Measurements from ENCODE around the gene LY86. TPM values are rescaled to one million over a fixed set of nuclear protein-coding genes. Genes with fewer than 3 reads are reported as not detected.

LY86 gene
- polyA plus RNA-seq, 1 donor from 2014 or later = not detected

DNA sequence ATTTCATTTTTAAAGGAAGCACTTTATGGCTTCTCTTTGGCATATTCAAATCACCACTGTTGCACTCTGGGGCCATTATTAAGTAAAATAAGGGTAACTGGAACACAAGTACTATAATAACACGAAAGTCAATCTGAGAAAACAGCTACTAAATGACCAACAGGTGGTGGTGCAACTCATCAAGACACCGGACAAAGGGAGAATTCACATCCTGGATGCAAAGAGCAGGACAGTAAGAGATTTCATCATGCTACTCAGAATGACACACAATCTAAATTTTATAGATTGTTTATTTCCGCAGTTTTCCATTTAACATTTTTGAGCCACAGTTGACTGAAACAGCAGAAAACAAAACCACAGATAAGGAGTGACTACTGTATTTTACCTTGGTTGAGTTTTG is 27.6 kb upstream of the LY86 start:
- no peak overlapping the region for H3K4me3 ChIP-seq (ENCODE audit: low read length)
- H3K36me3 ChIP-seq (ENCODE audit: insufficient read depth, low read length) = no peaks in the 10 kb centered on the region
- no peak overlapping the region for H3K4me2 ChIP-seq (ENCODE audit: low read length)

DNA sequence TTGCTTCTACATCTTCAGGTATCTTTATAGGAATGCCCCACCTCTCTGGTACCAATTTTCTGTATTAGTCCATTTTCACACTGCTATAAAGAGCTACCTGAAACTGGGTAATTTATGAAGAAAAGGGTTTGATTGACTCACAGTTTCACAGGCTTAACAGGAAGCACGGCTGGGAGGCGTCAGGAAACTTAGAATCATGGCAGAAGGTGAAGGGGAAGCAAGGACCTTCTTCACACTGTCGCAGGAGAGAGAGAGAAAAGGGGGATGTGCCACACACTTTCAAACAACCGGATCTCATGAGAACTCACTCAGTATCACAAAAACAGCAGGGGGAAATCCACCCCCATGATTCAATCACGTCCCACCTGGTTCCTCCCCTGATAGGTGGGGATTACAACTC is 24.4 kb upstream of the LY86 start:
- Histone ChIP-seq H3K4me3 (ENCODE audit: low read length) (no peak overlapping the region), H3K27ac (ENCODE audit: low read length) (no peak overlapping the region), H3K79me2 (replicated peaks; ENCODE audit: insufficient read depth, low read length) (no peaks in the 10 kb centered on the region), H4K20me1 (ENCODE audit: insufficient read depth) (no peaks in the 10 kb centered on the region), H3K27me3 (ENCODE audit: insufficient read depth, low read depth, low read length) (no peaks in the 10 kb centered on the region), H3K9me3 (ENCODE audit: low read length) (no peaks in the 10 kb centered on the region), H3K9me2 (ENCODE audit: insufficient read depth, low read length) (no peaks in the 10 kb centered on the region), H3K36me3 (ENCODE audit: insufficient read depth, low read length) (no peaks in the 10 kb centered on the region), H2AFZ (ENCODE audit: low read depth, low read length) (no peak overlapping the region), H3K9ac (ENCODE audit: low read length) (no peak overlapping the region), H3K4me2 (ENCODE audit: low read length) (no peak overlapping the region), H3F3A (ENCODE audit: insufficient read depth, low read length, poor library complexity, severe bottlenecking) (no peaks in the 10 kb centered on the region)
- TF ChIP-seq RAD21 (conservative IDR thresholded peaks at IDR 0.05) (no peak), EP300 (conservative IDR thresholded peaks at IDR 0.05; ENCODE audit: poor library complexity, severe bottlenecking) (no peak), TAF1 (IDR thresholded peaks at IDR 0.05; ENCODE audit: low read depth) (no peak), EZH2 (IDR thresholded peaks at IDR 0.05; ENCODE audit: borderline replicate concordance, insufficient read depth, low read length, poor library complexity, severe bottlenecking) (no peak), POLR2AphosphoS5 (IDR thresholded peaks at IDR 0.05) (no peak), REST (IDR thresholded peaks at IDR 0.05; ENCODE audit: borderline replicate concordance) (no peak), MXI1 (conservative IDR thresholded peaks at IDR 0.05; ENCODE audit: poor library complexity, severe bottlenecking) (no peak)
- TF ChIP-seq, protein P1, sequence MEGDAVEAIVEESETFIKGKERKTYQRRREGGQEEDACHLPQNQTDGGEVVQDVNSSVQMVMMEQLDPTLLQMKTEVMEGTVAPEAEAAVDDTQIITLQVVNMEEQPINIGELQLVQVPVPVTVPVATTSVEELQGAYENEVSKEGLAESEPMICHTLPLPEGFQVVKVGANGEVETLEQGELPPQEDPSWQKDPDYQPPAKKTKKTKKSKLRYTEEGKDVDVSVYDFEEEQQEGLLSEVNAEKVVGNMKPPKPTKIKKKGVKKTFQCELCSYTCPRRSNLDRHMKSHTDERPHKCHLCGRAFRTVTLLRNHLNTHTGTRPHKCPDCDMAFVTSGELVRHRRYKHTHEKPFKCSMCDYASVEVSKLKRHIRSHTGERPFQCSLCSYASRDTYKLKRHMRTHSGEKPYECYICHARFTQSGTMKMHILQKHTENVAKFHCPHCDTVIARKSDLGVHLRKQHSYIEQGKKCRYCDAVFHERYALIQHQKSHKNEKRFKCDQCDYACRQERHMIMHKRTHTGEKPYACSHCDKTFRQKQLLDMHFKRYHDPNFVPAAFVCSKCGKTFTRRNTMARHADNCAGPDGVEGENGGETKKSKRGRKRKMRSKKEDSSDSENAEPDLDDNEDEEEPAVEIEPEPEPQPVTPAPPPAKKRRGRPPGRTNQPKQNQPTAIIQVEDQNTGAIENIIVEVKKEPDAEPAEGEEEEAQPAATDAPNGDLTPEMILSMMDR (IDR thresholded peaks at IDR 0.05; ENCODE audit: poor library complexity, severe bottlenecking) = no peak

More for the DNA sequence above, 27.6 kb upstream of the LY86 start:
- Histone ChIP-seq H3K27me3 (ENCODE audit: insufficient read depth, low read depth, low read length) (no peaks in the 10 kb centered on the region), H3K27ac (ENCODE audit: low read length) (no peak overlapping the region), H3K79me2 (replicated peaks; ENCODE audit: insufficient read depth, low read length) (no peaks in the 10 kb centered on the region), H3K9me2 (ENCODE audit: insufficient read depth, low read length) (no peaks in the 10 kb centered on the region), H3F3A (ENCODE audit: insufficient read depth, low read length, poor library complexity, severe bottlenecking) (no peaks in the 10 kb centered on the region), H3K9me3 (ENCODE audit: low read length) (no peaks in the 10 kb centered on the region), H2AFZ (ENCODE audit: low read depth, low read length) (no peak overlapping the region), H4K20me1 (ENCODE audit: insufficient read depth) (no peaks in the 10 kb centered on the region), H3K9ac (ENCODE audit: low read length) (no peak overlapping the region)
- TF ChIP-seq EP300 (conservative IDR thresholded peaks at IDR 0.05; ENCODE audit: poor library complexity, severe bottlenecking) (no peak), RAD21 (conservative IDR thresholded peaks at IDR 0.05) (no peak), POLR2AphosphoS5 (IDR thresholded peaks at IDR 0.05) (no peak), TAF1 (IDR thresholded peaks at IDR 0.05; ENCODE audit: low read depth) (no peak), REST (IDR thresholded peaks at IDR 0.05; ENCODE audit: borderline replicate concordance) (no peak), MXI1 (conservative IDR thresholded peaks at IDR 0.05; ENCODE audit: poor library complexity, severe bottlenecking) (no peak), EZH2 (IDR thresholded peaks at IDR 0.05; ENCODE audit: borderline replicate concordance, insufficient read depth, low read length, poor library complexity, severe bottlenecking) (no peak), SMC3 (conservative IDR thresholded peaks at IDR 0.05; ENCODE audit: poor library complexity) (no peak)
- TF ChIP-seq, protein P1 (IDR thresholded peaks at IDR 0.05; ENCODE audit: poor library complexity, severe bottlenecking) = no peak

All from neural cell (in vitro differentiated cells).